HG03571 (cell line): Measurements from ENCODE around the gene MOB2.

Experiments
- ATAC-seq: cut with Tn5 transposase; IDR thresholded peaks from one replicate; pipeline ENCODE4 v1.9.1; 2021; ENCODE audit not compliant: unreplicated experiment

MOB2 gene

GRCh38 chr11:1487851-1488574, 1.4 kb upstream of the MOB2 start:
- ATAC-seq, result no peak

GRCh38 chr11:1487091-1487850, 692 bp upstream of the MOB2 start:
- ATAC-seq, result no peak

GRCh38 chr11:1485504-1485885, 1.1 kb downstream of the MOB2 start:
- no peak for ATAC-seq

GRCh38 chr11:1484695-1485503, 1.7 kb downstream of the MOB2 start:
- no peak for ATAC-seq

GRCh38 chr11:1484061-1484671, 2.4 kb downstream of the MOB2 start:
- ATAC-seq, result no peak

- no peak for ATAC-seq
These were observed 3.1 kb downstream of the MOB2 start for GRCh38 chr11:1483445-1483961.

- ATAC-seq, result no peak
These were observed 3.8 kb downstream of the MOB2 start for GRCh38 chr11:1482581-1483444.

- no peak for ATAC-seq
These were observed 4.6 kb downstream of the MOB2 start for GRCh38 chr11:1481861-1482441.

- ATAC-seq, result no peak
These were observed 5.1 kb downstream of the MOB2 start for GRCh38 chr11:1481483-1481825.

GRCh38 chr11:1480555-1481482, 5.8 kb downstream of the MOB2 start:
- no peak for ATAC-seq

GRCh38 chr11:1480191-1480554, 6.4 kb downstream of the MOB2 start:
- ATAC-seq, result no peak

- no peak for ATAC-seq
These were observed 6.9 kb downstream of the MOB2 start for GRCh38 chr11:1479678-1480118.

GRCh38 chr11:1479006-1479677, 7.4 kb downstream of the MOB2 start:
- no peak for ATAC-seq

- ATAC-seq, result no peak
These were observed 8.0 kb downstream of the MOB2 start for GRCh38 chr11:1478544-1478943.

- no peak for ATAC-seq
These were observed 8.6 kb downstream of the MOB2 start for GRCh38 chr11:1478011-1478410.

- ATAC-seq, result no peak
These were observed 9.4 kb downstream of the MOB2 start for GRCh38 chr11:1476940-1477736.

GRCh38 chr11:1475841-1476240, 10.7 kb downstream of the MOB2 start:
- ATAC-seq, result no peak
